Keratinocyte (primary cell): ENCODE data around the gene DLEC1. TPM values are rescaled to one million over a fixed set of nuclear protein-coding genes. Genes with fewer than 3 reads are reported as not detected.

Source experiments
- DNase-seq: peaks from one replicate; pipeline ENCODE4 v3.0.0-alpha.2; 2011; ENCODE audit warnings: low read depth, missing footprints, low spot score
- FAIRE-seq: peaks from 2 replicates; lab custom pipeline; 2011; peaks lifted over from hg19 to GRCh38; lab: Jason Lieb, UNC
- H2AFZ ChIP-seq: 2 replicates; pipeline ENCODE4 v1.6.0; 2012; ENCODE audit warnings: low read length, control low read depth, inconsistent platforms; ENCODE audit not compliant: control insufficient read depth
- H3K27ac ChIP-seq: 2 replicates; pipeline ENCODE4 v1.5.1; 2011; ENCODE audit warnings: low read length; ENCODE audit not compliant: control insufficient read depth, insufficient read depth
- H3K27me3 ChIP-seq: 3 replicates; pipeline ENCODE4 v1.6.0; 2011; ENCODE audit warnings: low read length; ENCODE audit not compliant: control insufficient read depth, insufficient read depth; ENCODE audit errors: extremely low read depth
- H3K36me3 ChIP-seq, 2 experiments: 2 replicates in 1 of 2; 3 replicates in 1 of 2; pipeline ENCODE4 v1.5.1; 2011; ENCODE audit warnings: low read length in 2 of 2, mild to moderate bottlenecking in 1 of 2; ENCODE audit not compliant: control insufficient read depth in 2 of 2, insufficient read depth in 2 of 2; ENCODE audit errors: extremely low read depth in 1 of 2
- H3K4me1 ChIP-seq: 3 replicates; pipeline ENCODE4 v1.5.1; 2011; ENCODE audit warnings: low read length; ENCODE audit not compliant: control insufficient read depth, insufficient read depth; ENCODE audit errors: extremely low read depth
- H3K4me2 ChIP-seq: 3 replicates; pipeline ENCODE4 v1.6.0; 2011; ENCODE audit warnings: low read depth, low read length; ENCODE audit not compliant: control insufficient read depth, insufficient read depth; ENCODE audit errors: extremely low read depth
- H3K4me3 ChIP-seq, 3 experiments: fragments of 200-600 bp in 1 of 3; sonication (generic) in 1 of 3; 2 replicates in 2 of 3; 3 replicates in 1 of 3; pipeline ENCODE4 v1.5.1; 2011 to 2016; ENCODE audit warnings: low read length in 3 of 3, mild to moderate bottlenecking in 3 of 3, control low read depth in 2 of 3, inconsistent platforms in 1 of 3, low read depth in 1 of 3, mixed read lengths in 1 of 3, mixed run types in 1 of 3, moderate library complexity in 1 of 3; ENCODE audit not compliant: control insufficient read depth in 2 of 3, insufficient read depth in 2 of 3; ENCODE audit errors: extremely low read depth in 1 of 3
- H3K79me2 ChIP-seq: 2 replicates; pipeline ENCODE4 v1.6.0; 2012; ENCODE audit warnings: low read length; ENCODE audit not compliant: control insufficient read depth, insufficient read depth
- H3K9ac ChIP-seq: 3 replicates; pipeline ENCODE4 v1.6.0; 2011; ENCODE audit warnings: low read length; ENCODE audit not compliant: control insufficient read depth, insufficient read depth; ENCODE audit errors: extremely low read depth
- H3K9me1 ChIP-seq: 3 replicates; pipeline ENCODE4 v1.6.0; 2011; ENCODE audit warnings: low read length; ENCODE audit not compliant: control insufficient read depth, insufficient read depth; ENCODE audit errors: extremely low read depth
- H3K9me3 ChIP-seq: 2 replicates; pipeline ENCODE4 v1.5.1; 2012; ENCODE audit warnings: low read depth, low read length; ENCODE audit not compliant: control insufficient read depth
- H4K20me1 ChIP-seq: 3 replicates; pipeline ENCODE4 v1.6.0; 2011; ENCODE audit warnings: low read length; ENCODE audit not compliant: control insufficient read depth, insufficient read depth; ENCODE audit errors: extremely low read depth
- EZH2 ChIP-seq: IDR thresholded peaks from one replicate; pipeline ENCODE4 v1.6.1; 2012; ENCODE audit warnings: inconsistent platforms, mild to moderate bottlenecking, low read length, moderate library complexity
- dilution Hi-C: fragments of 300-500 bp; cut with MboI; formaldehyde crosslinking; loops from one replicate; pipeline ENCODE4 v1.7.0; 2020; ENCODE audit warnings: low sequenced_read_pairs; ENCODE audit not compliant: extremely low pct_ligation_motif_present
- polyA plus RNA-seq, 5 experiments: library from polyadenylated mRNA; depleted of rRNA in 3 of 5; stranded (reverse) in 3 of 5; stranded (forward) in 1 of 5; unstranded in 1 of 5; fragments of >200 nt; gene quantifications; 1 replicate in 1 of 5; 2 replicates in 3 of 5; 3 replicates in 1 of 5; pipeline versions ENCODE4 v1.2.1 to v1.2.3, GENCODE V29; 2011 to 2012; ENCODE audit warnings: missing spikeins in 2 of 5, low read depth in 1 of 5, low replicate concordance in 1 of 5
- TF ChIP-seq, protein P1 (sequence below), 3 experiments: IDR thresholded peaks in 1 of 3; conservative IDR thresholded peaks in 1 of 3; optimal IDR thresholded peaks in 1 of 3; 2 replicates in 2 of 3; 3 replicates in 1 of 3; pipeline versions ENCODE3 to v1.5.1; 2011; ENCODE audit warnings: low read length in 3 of 3, mild to moderate bottlenecking in 3 of 3, moderate library complexity in 2 of 3, control low read depth in 1 of 3, inconsistent platforms in 1 of 3; ENCODE audit not compliant: insufficient read depth in 2 of 3; ENCODE audit errors: extremely low read depth in 1 of 3

Gene DLEC1
- polyA plus RNA-seq, 1 donor (not counting 4 experiments of a cell fraction or from before 2014, with no cell fraction given), result not detected

DNA sequence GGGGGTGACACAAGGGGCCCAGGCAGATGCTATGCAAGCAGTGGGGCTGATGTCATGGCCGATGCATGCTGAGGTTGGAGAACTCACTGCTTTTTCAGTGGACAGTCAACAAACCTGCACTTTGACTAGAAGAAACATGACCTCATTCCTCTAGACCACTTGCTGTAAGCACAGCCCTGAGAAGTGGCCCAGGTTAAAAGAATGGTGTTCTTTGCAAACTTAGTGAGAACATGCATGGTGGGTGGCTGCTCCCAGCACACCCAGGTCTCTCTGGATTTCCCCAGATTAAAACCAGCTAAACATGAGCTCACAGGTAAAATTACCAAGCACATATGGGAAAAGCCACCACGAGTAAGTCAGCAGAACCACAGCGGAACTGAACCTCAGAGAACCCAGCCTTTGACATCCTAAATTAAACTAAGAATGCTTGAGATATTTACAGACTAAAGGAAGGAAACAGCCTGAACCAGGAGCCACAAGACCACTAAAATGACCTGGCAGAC, 15.5 kb downstream of the DLEC1 start:
- Histone ChIP-seq H3K36me3 (no peaks in the 10 kb centered on the region), H3K4me1 (no peaks in the 10 kb centered on the region), H3K9me3 (no peaks in the 10 kb centered on the region), H3K27me3 (peaks cover 3% of the 10 kb centered on the region), H3K9me1 (no peaks in the 10 kb centered on the region), H3K4me3 (no peak overlapping the region), H3K4me2 (no peak overlapping the region), H3K79me2 (no peaks in the 10 kb centered on the region), H4K20me1 (no peaks in the 10 kb centered on the region), H3K27ac (no peak overlapping the region), H2AFZ (no peak overlapping the region), H3K9ac (no peak overlapping the region)
- FAIRE-seq, result no peak
- DNase-seq, result no peak
- dilution Hi-C loops, result no loop called here
- no peak for TF ChIP-seq EZH2
- TF ChIP-seq, protein P1, sequence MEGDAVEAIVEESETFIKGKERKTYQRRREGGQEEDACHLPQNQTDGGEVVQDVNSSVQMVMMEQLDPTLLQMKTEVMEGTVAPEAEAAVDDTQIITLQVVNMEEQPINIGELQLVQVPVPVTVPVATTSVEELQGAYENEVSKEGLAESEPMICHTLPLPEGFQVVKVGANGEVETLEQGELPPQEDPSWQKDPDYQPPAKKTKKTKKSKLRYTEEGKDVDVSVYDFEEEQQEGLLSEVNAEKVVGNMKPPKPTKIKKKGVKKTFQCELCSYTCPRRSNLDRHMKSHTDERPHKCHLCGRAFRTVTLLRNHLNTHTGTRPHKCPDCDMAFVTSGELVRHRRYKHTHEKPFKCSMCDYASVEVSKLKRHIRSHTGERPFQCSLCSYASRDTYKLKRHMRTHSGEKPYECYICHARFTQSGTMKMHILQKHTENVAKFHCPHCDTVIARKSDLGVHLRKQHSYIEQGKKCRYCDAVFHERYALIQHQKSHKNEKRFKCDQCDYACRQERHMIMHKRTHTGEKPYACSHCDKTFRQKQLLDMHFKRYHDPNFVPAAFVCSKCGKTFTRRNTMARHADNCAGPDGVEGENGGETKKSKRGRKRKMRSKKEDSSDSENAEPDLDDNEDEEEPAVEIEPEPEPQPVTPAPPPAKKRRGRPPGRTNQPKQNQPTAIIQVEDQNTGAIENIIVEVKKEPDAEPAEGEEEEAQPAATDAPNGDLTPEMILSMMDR (optimal IDR thresholded peaks at IDR 0.05 in 1 of 3, IDR thresholded peaks at IDR 0.05 in 1 of 3, conservative IDR thresholded peaks at IDR 0.05 in 1 of 3; ENCODE audit: extremely low read depth in 1 of 3, insufficient read depth in 2 of 3, low read length in 3 of 3), result no peak

DNA sequence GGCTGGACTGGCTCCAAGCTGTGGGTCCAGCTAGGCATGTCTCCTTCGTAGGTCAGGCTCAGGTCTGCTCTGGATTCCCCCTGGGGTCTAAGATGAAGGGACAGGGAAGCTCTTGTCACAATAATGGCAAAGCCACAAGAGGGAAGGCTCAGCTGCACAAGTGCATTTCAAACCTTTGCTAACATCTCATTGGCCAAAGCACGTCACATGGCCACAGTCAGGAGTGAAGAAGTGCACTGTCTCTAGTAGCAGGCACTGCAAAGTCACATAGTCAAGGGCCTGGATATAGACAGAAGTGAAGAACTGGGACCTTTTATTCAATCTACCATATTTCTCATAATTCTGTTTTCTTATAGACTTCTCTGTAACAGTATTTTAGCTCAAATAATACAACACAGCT, 20.1 kb downstream of the DLEC1 start:
- FAIRE-seq, result no peak
- dilution Hi-C loops, result no loop called here

DNA sequence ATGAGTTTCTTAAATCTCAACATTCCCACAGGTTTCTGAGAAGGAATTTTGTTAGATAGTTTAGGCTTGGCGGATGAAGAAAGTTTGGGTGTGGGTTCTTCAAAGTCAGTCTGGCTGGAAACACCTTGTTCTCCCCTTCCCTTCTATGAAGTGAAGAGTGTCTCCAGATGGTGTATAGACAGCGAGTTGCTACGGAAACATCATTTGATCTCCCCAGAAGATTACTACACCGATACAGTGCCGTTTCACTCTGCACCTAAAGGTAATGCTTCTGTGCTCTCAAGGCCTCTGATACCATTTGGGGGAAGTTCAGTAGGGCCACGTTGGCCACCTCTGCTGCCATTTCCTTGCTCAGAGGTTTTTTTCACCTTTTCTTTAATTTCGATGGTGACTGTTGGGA, 20.6 kb downstream of the DLEC1 start:
- Histone ChIP-seq H3K9me3 (no peaks in the 10 kb centered on the region), H2AFZ (no peak overlapping the region), H3K36me3 (no peaks in the 10 kb centered on the region), H3K4me1 (no peaks in the 10 kb centered on the region), H3K27me3 (peaks cover 8% of the 10 kb centered on the region), H3K9me1 (no peaks in the 10 kb centered on the region), H4K20me1 (no peaks in the 10 kb centered on the region), H3K9ac (no peak overlapping the region), H3K27ac (no peak overlapping the region), H3K4me2 (no peak overlapping the region), H3K4me3 (no peak overlapping the region), H3K79me2 (no peaks in the 10 kb centered on the region)
- FAIRE-seq (no peak), DNase-seq (no peak)
- TF ChIP-seq EZH2, result no peak
- TF ChIP-seq, protein P1 (optimal IDR thresholded peaks at IDR 0.05 in 1 of 3, IDR thresholded peaks at IDR 0.05 in 1 of 3, conservative IDR thresholded peaks at IDR 0.05 in 1 of 3; ENCODE audit: extremely low read depth in 1 of 3, insufficient read depth in 2 of 3, low read length in 3 of 3), result no peak
- dilution Hi-C loops, result no loop called here

More for the DNA sequence above, 20.1 kb downstream of the DLEC1 start:
- Histone ChIP-seq H3K4me3 (no peak overlapping the region), H3K9ac (no peak overlapping the region), H3K36me3 (no peaks in the 10 kb centered on the region), H3K27ac (no peak overlapping the region), H3K4me2 (no peak overlapping the region), H3K9me1 (no peaks in the 10 kb centered on the region), H3K27me3 (peaks cover 8% of the 10 kb centered on the region), H3K4me1 (no peaks in the 10 kb centered on the region), H2AFZ (no peak overlapping the region), H4K20me1 (no peaks in the 10 kb centered on the region), H3K9me3 (no peaks in the 10 kb centered on the region), H3K79me2 (no peaks in the 10 kb centered on the region)
- TF ChIP-seq EZH2, result no peak
- DNase-seq, result no peak
